K562 (cell line): ENCODE results near the gene WFDC8. TPM values are rescaled to one million over a fixed set of nuclear protein-coding genes. Genes with fewer than 3 reads are reported as not detected.

Experiments
- ATAC-seq: fragments of 200-7000 bp; cut with Tn5 transposase; 3 replicates; pipeline ENCODE4 v1.9.1; 2020; ENCODE audit warnings: moderate library complexity
- BruUV-seq: library from RNA; stranded (reverse); fragments of 400-500 nt; replicated peaks from 2 replicates; lab custom pipeline; 2021; lab: Mats Ljungman, UMichigan
- CTCF ChIA-PET: fragments of 300-600 bp; formaldehyde crosslinking; extraction: SDS; loops from one replicate; lab custom pipeline; 2021; ENCODE audit warnings: low intra/inter-chr PET ratio; lab: Yijun Ruan, JAX
- POLR2A ChIA-PET: fragments of 300-600, 350-650 bp; sonication (Branson Sonifier 250); formaldehyde crosslinking; extraction: SDS; loops from one replicate; lab custom pipeline; 2021; ENCODE audit warnings: antibody characterized with exemption, inconsistent platforms; lab: Yijun Ruan, JAX
- DNase-seq, 4 experiments: peaks; one replicate each; pipeline versions ENCODE4 v3.0.0 to v3.0.0-alpha.2; 2011 to 2018; ENCODE audit warnings: low spot score in 3 of 4, mixed read lengths in 3 of 4; ENCODE audit errors: extremely low read depth in 1 of 4
- FAIRE-seq: peaks from 2 replicates; lab custom pipeline; 2011; peaks lifted over from hg19 to GRCh38; lab: Jason Lieb, UNC
- H2AFZ ChIP-seq: 2 replicates; pipeline ENCODE4 v1.6.0; 2011; ENCODE audit warnings: low read depth, low read length, control low read depth, inconsistent platforms
- H3K27ac ChIP-seq: fragments of 200-600 bp; 3 replicates; pipeline ENCODE4 v1.8.0; 2011; ENCODE audit warnings: low read depth, mild to moderate bottlenecking, control low read depth, inconsistent platforms, low read length, moderate library complexity, mixed read lengths; ENCODE audit errors: extremely low read depth
- H3K27me3 ChIP-seq, 2 experiments: fragments of 300-600 bp in 1 of 2; 2 replicates in 1 of 2; 3 replicates in 1 of 2; pipeline versions ENCODE4 v1.6.0 to v1.8.0; 2011; ENCODE audit warnings: inconsistent platforms in 2 of 2, low read length in 2 of 2, mild to moderate bottlenecking in 1 of 2, mixed read lengths in 1 of 2, moderate library complexity in 1 of 2; ENCODE audit not compliant: control insufficient read depth in 2 of 2, insufficient read depth in 2 of 2
- H3K36me3 ChIP-seq: fragments of 300-600 bp; 3 replicates; pipeline ENCODE4 v1.8.0; 2011; ENCODE audit warnings: mild to moderate bottlenecking, low read length, inconsistent platforms; ENCODE audit not compliant: control insufficient read depth, insufficient read depth
- H3K4me1 ChIP-seq, 2 experiments: fragments of 200-600 bp in 1 of 2; replicated peaks in 1 of 2; 2 replicates in 1 of 2; 3 replicates in 1 of 2; pipeline versions ENCODE4 v1.5.1 to v1.8.0; 2011; ENCODE audit warnings: inconsistent platforms in 2 of 2, low read length in 2 of 2, mild to moderate bottlenecking in 1 of 2, mixed read lengths in 1 of 2, moderate library complexity in 1 of 2; ENCODE audit not compliant: control insufficient read depth in 2 of 2, insufficient read depth in 2 of 2
- H3K4me2 ChIP-seq: 2 replicates; pipeline ENCODE4 v1.6.1; 2011; ENCODE audit warnings: low read length, control low read depth, inconsistent platforms, mixed read lengths; ENCODE audit not compliant: insufficient read depth
- H3K4me3 ChIP-seq: fragments of 200-600 bp; sonication (generic), shearing (Covaris generic); 2 replicates; pipeline ENCODE4 v1.5.1; 2016; ENCODE audit warnings: control low read depth, inconsistent platforms
- H3K79me2 ChIP-seq: fragments of 200-600 bp; 3 replicates; pipeline ENCODE4 v1.8.0; 2011; ENCODE audit warnings: low read length, inconsistent platforms; ENCODE audit not compliant: control insufficient read depth, insufficient read depth
- H3K9ac ChIP-seq, 2 experiments: 2 replicates each; pipeline versions ENCODE4 v1.6.0 to v1.6.1; 2011; ENCODE audit warnings: low read depth in 2 of 2, low read length in 2 of 2, control low read depth in 1 of 2, inconsistent platforms in 1 of 2, mild to moderate bottlenecking in 1 of 2, mixed read lengths in 1 of 2; ENCODE audit not compliant: insufficient read depth in 1 of 2
- H3K9me1 ChIP-seq: one replicate; pipeline ENCODE4 v1.6.0; 2011; ENCODE audit warnings: inconsistent platforms, mild to moderate bottlenecking, low read length, moderate library complexity; ENCODE audit not compliant: control insufficient read depth, insufficient read depth
- H3K9me3 ChIP-seq: replicated peaks from 2 replicates; pipeline ENCODE4 v1.5.1; 2011; ENCODE audit warnings: low read depth, low read length, inconsistent platforms; ENCODE audit not compliant: control insufficient read depth, insufficient read depth
- H4K20me1 ChIP-seq: replicated peaks from 2 replicates; pipeline ENCODE4 v1.6.1; 2011; ENCODE audit warnings: low read length, inconsistent platforms, mixed read lengths; ENCODE audit not compliant: control insufficient read depth, insufficient read depth
- ARID1B ChIP-seq: fragments of 450-650 bp; IDR thresholded peaks from 2 replicates; pipeline ENCODE4 v1.6.1; 2016; ENCODE audit warnings: antibody characterized with exemption, mild to moderate bottlenecking, inconsistent platforms
- BCOR ChIP-seq: fragments of 450-650 bp; IDR thresholded peaks from 2 replicates; pipeline ENCODE4 v1.6.1; 2016
- CXXC5 ChIP-seq: fragments of 250-450 bp; sonication (Bioruptor Pico); IDR thresholded peaks from 2 replicates; pipeline ENCODE4 v1.8.0; 2022; ENCODE audit warnings: inconsistent platforms, mild to moderate bottlenecking, moderate library complexity
- IRF1 ChIP-seq: sonication (generic); formaldehyde crosslinking; IDR thresholded peaks from 2 replicates; pipeline ENCODE4 v1.8.0; 2022; ENCODE audit warnings: missing genetic modification reagents, mild to moderate bottlenecking, borderline replicate concordance
- KAT2B ChIP-seq: IDR thresholded peaks from one replicate; pipeline ENCODE4 v1.6.1; 2012; ENCODE audit warnings: low read depth, mild to moderate bottlenecking, control low read depth, inconsistent platforms, low read length, moderate library complexity
- KAT8 ChIP-seq: fragments of 450-650 bp; IDR thresholded peaks from 2 replicates; pipeline ENCODE4 v1.6.1; 2016; ENCODE audit warnings: low read depth, mild to moderate bottlenecking
- KDM5B ChIP-seq: fragments of 200-600 bp; sonication (generic); IDR thresholded peaks from 2 replicates; pipeline ENCODE4 v1.6.1; 2012; ENCODE audit warnings: low read depth, mild to moderate bottlenecking, moderate library complexity, low read length, control low read depth, inconsistent platforms; ENCODE audit not compliant: insufficient replicate concordance
- MAFF ChIP-seq: IDR thresholded peaks from 2 replicates; pipeline ENCODE4 v1.6.1; 2012; ENCODE audit warnings: low read length, improper control_type of control experiment
- MBD2 ChIP-seq: sonication (generic); IDR thresholded peaks from 2 replicates; pipeline ENCODE4 v1.6.1; 2016; ENCODE audit warnings: low read depth, borderline replicate concordance
- NCOA6 ChIP-seq: fragments of 450-650 bp; IDR thresholded peaks from 2 replicates; pipeline ENCODE4 v1.6.1; 2017; ENCODE audit warnings: mild to moderate bottlenecking
- NFE2L1 ChIP-seq: fragments of 450-650 bp; IDR thresholded peaks from 2 replicates; pipeline ENCODE4 v1.6.1; 2016; ENCODE audit warnings: missing genetic modification characterization, low read depth, mild to moderate bottlenecking, missing compliant biosample characterization, moderate library complexity, borderline replicate concordance
- PTBP1 ChIP-seq: fragments of 200-400 bp; formaldehyde crosslinking; IDR thresholded peaks from 2 replicates; pipeline ENCODE4 v1.6.1; 2017; ENCODE audit warnings: low read depth, low read length
- SMARCE1 ChIP-seq: fragments of 450-650 bp; IDR thresholded peaks from 2 replicates; pipeline ENCODE4 v1.7.1; 2016; ENCODE audit warnings: mild to moderate bottlenecking
- TAF7 ChIP-seq: fragments of 450-650 bp; IDR thresholded peaks from 2 replicates; pipeline ENCODE4 v1.6.1; 2016; ENCODE audit warnings: missing genetic modification characterization, missing compliant biosample characterization
- TCF15 ChIP-seq: fragments of 250-450 bp; sonication (Bioruptor Pico); IDR thresholded peaks from 2 replicates; pipeline ENCODE4 v1.8.0; 2022; ENCODE audit warnings: moderate library complexity, mild to moderate bottlenecking, inconsistent platforms
- TGIF2 ChIP-seq: sonication (generic); formaldehyde crosslinking; IDR thresholded peaks from 2 replicates; pipeline ENCODE4 v1.8.1; 2022; ENCODE audit warnings: mild to moderate bottlenecking, missing genetic modification reagents, moderate library complexity
- THRB ChIP-seq: fragments of 450-650 bp; formaldehyde crosslinking; conservative IDR thresholded peaks from 2 replicates; pipeline ENCODE4 v1.4.0; 2022; ENCODE audit warnings: mild to moderate bottlenecking, missing genetic modification characterization
- WHSC1 ChIP-seq: IDR thresholded peaks from one replicate; pipeline ENCODE4 v1.6.1; 2012; ENCODE audit warnings: low read length, control low read depth, inconsistent platforms
- YY1 ChIP-seq, 3 experiments: IDR thresholded peaks; 2 replicates each; pipeline ENCODE4 v1.6.1; 2011; ENCODE audit warnings: low read length in 2 of 3, mild to moderate bottlenecking in 2 of 3, moderate library complexity in 2 of 3, borderline replicate concordance in 1 of 3, control low read depth in 1 of 3, low read depth in 1 of 3; ENCODE audit not compliant: insufficient read depth in 3 of 3, insufficient replicate concordance in 2 of 3, control insufficient read depth in 1 of 3, insufficient read length in 1 of 3; ENCODE audit errors: extremely low read depth in 1 of 3
- ZNF175 ChIP-seq: fragments of 200-800 bp; sonication (Bioruptor generic); IDR thresholded peaks from 2 replicates; pipeline ENCODE4 v1.6.1; 2016; ENCODE audit warnings: low read depth, mild to moderate bottlenecking, missing genetic modification characterization, missing compliant biosample characterization
- ZNF347 ChIP-seq: fragments of 450-650 bp; formaldehyde crosslinking; IDR thresholded peaks from 2 replicates; pipeline ENCODE4 v1.4.0; 2020; ENCODE audit warnings: low read depth, mild to moderate bottlenecking, moderate library complexity
- ZNF431 ChIP-seq: sonication (generic); formaldehyde crosslinking; IDR thresholded peaks from 2 replicates; pipeline ENCODE4 v1.8.0; 2022; ENCODE audit warnings: mild to moderate bottlenecking, missing genetic modification reagents
- WGBS: fragments of 100-300 bp; shearing (Covaris generic); methylation state at CpG from one replicate; pipeline ENCODE4 v1.1.6; 2016; ENCODE audit warnings: low coverage, mixed read lengths; ENCODE audit not compliant: insufficient coverage; ENCODE audit errors: missing lambda C conversion rate; 5-methylcytosine and 5-hydroxymethylcytosine counted together
- in situ Hi-C: fragments of 300-500 bp; cut with MboI; formaldehyde crosslinking; loops from 4 replicates; pipeline ENCODE4 v1.15.0; 2018; ENCODE audit warnings: inconsistent platforms, mixed read lengths
- intact Hi-C: fragments of 100-400 bp; cut with micrococcal nuclease; formaldehyde crosslinking; loops from 2 replicates; pipeline ENCODE4 v1.14.2; 2022
- polyA plus RNA-seq, 8 experiments: library from polyadenylated mRNA; depleted of rRNA in 4 of 8; stranded (reverse) in 5 of 8; unstranded in 3 of 8; fragments of >200 nt; fragmentation: Nextera tagmentation in 2 of 8; fragmentation: Illumina TruSeq in 1 of 8; extraction: Ambion mirVana in 2 of 8; extraction: Trizol in 1 of 8; gene quantifications; 2 replicates each; pipeline versions ENCODE4 v1.2.1 to v1.2.3, GENCODE V29; 2011 to 2014; ENCODE audit warnings: inconsistent platforms in 1 of 8, missing spikeins in 1 of 8
- total RNA-seq, 7 experiments: library from RNA; depleted of rRNA in 6 of 7; stranded (reverse); fragments of >200 nt in 6 of 7; fragmentation: Illumina TruSeq in 2 of 7; extraction: Trizol in 2 of 7; gene quantifications; 2 replicates each; pipeline versions ENCODE4 v1.2.1 to v1.2.3, GENCODE V29; 2011 to 2021; ENCODE audit warnings: low replicate concordance in 1 of 7

The WFDC8 gene
- total and polyA plus RNA-seq, 9 of the 15 experiments (the other 6 are each of a cell fraction or from before 2014, with no cell fraction given): not detected

GRCh38 chr20:45607810-45608209 is 28.7 kb upstream of the WFDC8 start (continued):
- TF ChIP-seq NCOA6: no peak
- TF ChIP-seq IRF1: no peak
- no peak for TF ChIP-seq YY1 (IDR thresholded peaks at IDR 0.05; ENCODE audit: borderline replicate concordance in 1 of 3, control insufficient read depth in 1 of 3, extremely low read depth in 1 of 3, insufficient read depth in 3 of 3, insufficient read length in 1 of 3, insufficient replicate concordance in 2 of 3, low read depth in 1 of 3, low read length in 2 of 3)
- TF ChIP-seq SMARCE1: no peak
- TF ChIP-seq TGIF2 (CRISPR knock-in tag): no peak

GRCh38 chr20:45595235-45595634 is 16.2 kb upstream of the WFDC8 start:
- intact Hi-C loops: no loop called here
- no peaks in the 10 kb centered on the region for H3K9me1 ChIP-seq
- POLR2A ChIA-PET: no interaction called here
- 0% methylated on average over 1 of the region's 1 CpG for WGBS
- H3K27me3 ChIP-seq: no peaks in the 10 kb centered on the region
- H4K20me1 ChIP-seq: no peaks in the 10 kb centered on the region
- H3K4me2 ChIP-seq: no peak overlapping the region
- H3K79me2 ChIP-seq: no peaks in the 10 kb centered on the region
- no peak overlapping the region for H3K4me3 ChIP-seq
- no peaks in the 10 kb centered on the region for H3K4me1 ChIP-seq
- ATAC-seq (no peak), FAIRE-seq (no peak), DNase-seq (no peak)
- H2AFZ ChIP-seq: no peak overlapping the region
- H3K36me3 ChIP-seq: no peaks in the 10 kb centered on the region
- H3K9me3 ChIP-seq: no peaks in the 10 kb centered on the region
- in situ Hi-C loops: no loop called here
- CTCF ChIA-PET: interaction anchor here (3.5 kb wide), 1 partner anchor 176 kb away, joined by 29 read pairs; no protein-coding TSS in a partner anchor
- no TSS peak for BruUV-seq
- no peak overlapping the region for H3K9ac ChIP-seq
- H3K27ac ChIP-seq: no peak overlapping the region
- no peak for TF ChIP-seq KAT2B
- no peak for TF ChIP-seq ARID1B
- no peak for TF ChIP-seq THRB (CRISPR knock-in tag)
- no peak for TF ChIP-seq ZNF175 (CRISPR knock-in tag)
- no peak for TF ChIP-seq KDM5B
- no peak for TF ChIP-seq NFE2L1 (tag)
- no peak for TF ChIP-seq BCOR
- TF ChIP-seq TAF7: no peak
- no peak for TF ChIP-seq MAFF
- no peak for TF ChIP-seq PTBP1
- TF ChIP-seq ZNF431 (CRISPR knock-in tag): no peak
- no peak for TF ChIP-seq ZNF347 (CRISPR knock-in tag)
- no peak for TF ChIP-seq TCF15 (CRISPR knock-in tag)
- no peak for TF ChIP-seq CXXC5 (CRISPR knock-in tag)
- no peak for TF ChIP-seq MBD2
- TF ChIP-seq KAT8: no peak
- TF ChIP-seq WHSC1: no peak
